Neural cell (in vitro differentiated cells): ENCODE measurements around the gene BAHD1. TPM values are rescaled to one million over a fixed set of nuclear protein-coding genes. Genes with fewer than 3 reads are reported as not detected.

Experiments used
- H2AFZ ChIP-seq: fragments of 200-600, 300-800 bp; sonication (generic), shearing (Covaris generic); 2 replicates; pipeline ENCODE4 v1.6.0; 2014; ENCODE audit warnings: low read depth, mild to moderate bottlenecking, antibody characterized with exemption, low read length, moderate library complexity
- H3F3A ChIP-seq: fragments of 200-600 bp; shearing (Covaris generic); 2 replicates; pipeline ENCODE4 v1.6.1; 2016; ENCODE audit warnings: mild to moderate bottlenecking, moderate library complexity, mixed read lengths, antibody characterized with exemption, low read length; ENCODE audit not compliant: insufficient read depth, poor library complexity, severe bottlenecking
- H3K27ac ChIP-seq: fragments of 200-600, 300-800 bp; sonication (generic), shearing (Covaris generic); 2 replicates; pipeline ENCODE4 v1.5.1; 2014; ENCODE audit warnings: mild to moderate bottlenecking, low read length, moderate library complexity
- H3K27me3 ChIP-seq: fragments of 300-800, 200-600 bp; sonication (generic), shearing (Covaris generic); 2 replicates; pipeline ENCODE4 v1.6.0; 2014; ENCODE audit warnings: mild to moderate bottlenecking, low read depth, low read length, moderate library complexity; ENCODE audit not compliant: insufficient read depth
- H3K36me3 ChIP-seq: fragments of 300-800, 200-600 bp; sonication (generic), shearing (Covaris generic); 2 replicates; pipeline ENCODE4 v1.5.1; 2014; ENCODE audit warnings: mild to moderate bottlenecking, antibody characterized with exemption, low read length, moderate library complexity; ENCODE audit not compliant: insufficient read depth
- H3K4me2 ChIP-seq: fragments of 300-800, 200-600 bp; sonication (generic), shearing (Covaris generic); 2 replicates; pipeline ENCODE4 v1.6.0; 2014; ENCODE audit warnings: mild to moderate bottlenecking, low read length
- H3K4me3 ChIP-seq: fragments of 300-800, 200-600 bp; sonication (generic), shearing (Covaris generic); 2 replicates; pipeline ENCODE4 v1.5.1; 2014; ENCODE audit warnings: mild to moderate bottlenecking, low read length, moderate library complexity
- H3K79me2 ChIP-seq: fragments of 200-600 bp; shearing (Covaris generic); replicated peaks from 2 replicates; pipeline ENCODE4 v1.6.0; 2014; ENCODE audit warnings: mild to moderate bottlenecking, low read length, moderate library complexity; ENCODE audit not compliant: insufficient read depth
- H3K9ac ChIP-seq: fragments of 300-800, 200-600 bp; sonication (generic), shearing (Covaris generic); 2 replicates; pipeline ENCODE4 v1.6.1; 2016; ENCODE audit warnings: mild to moderate bottlenecking, low read length, mixed read lengths
- H3K9me2 ChIP-seq: fragments of 200-600 bp; shearing (Covaris generic); 2 replicates; pipeline ENCODE4 v1.6.1; 2016; ENCODE audit warnings: mild to moderate bottlenecking, low read length, mixed read lengths; ENCODE audit not compliant: insufficient read depth
- H3K9me3 ChIP-seq: fragments of 200-600, 300-800 bp; sonication (generic), shearing (Covaris generic); 2 replicates; pipeline ENCODE4 v1.6.1; 2016; ENCODE audit warnings: mild to moderate bottlenecking, mixed run types, low read length, moderate library complexity, mixed read lengths
- H4K20me1 ChIP-seq: fragments of 200-600 bp; shearing (Covaris generic); 2 replicates; pipeline ENCODE4 v1.6.1; 2016; ENCODE audit warnings: mild to moderate bottlenecking, mixed run types; ENCODE audit not compliant: insufficient read depth
- EP300 ChIP-seq: fragments of 450-650 bp; conservative IDR thresholded peaks from 2 replicates; pipeline ENCODE4 v1.6.1; 2014; ENCODE audit warnings: antibody characterized with exemption, mild to moderate bottlenecking, moderate library complexity; ENCODE audit not compliant: poor library complexity, severe bottlenecking
- EZH2 ChIP-seq: fragments of 200-600, 300-800 bp; shearing (Covaris generic), sonication (generic); IDR thresholded peaks from 2 replicates; pipeline ENCODE4 v1.6.1; 2014; ENCODE audit warnings: antibody characterized with exemption, low read length, borderline replicate concordance, mild to moderate bottlenecking; ENCODE audit not compliant: insufficient read depth, poor library complexity, severe bottlenecking
- MXI1 ChIP-seq: fragments of 450-650 bp; conservative IDR thresholded peaks from 2 replicates; pipeline ENCODE4 v1.6.1; 2014; ENCODE audit warnings: antibody characterized with exemption, mild to moderate bottlenecking; ENCODE audit not compliant: poor library complexity, severe bottlenecking
- POLR2AphosphoS5 ChIP-seq: IDR thresholded peaks from 2 replicates; pipeline ENCODE4 v1.6.1; 2012
- RAD21 ChIP-seq: fragments of 450-650 bp; conservative IDR thresholded peaks from 2 replicates; pipeline ENCODE4 v1.6.1; 2014; ENCODE audit warnings: antibody characterized with exemption, mild to moderate bottlenecking, moderate library complexity
- SMC3 ChIP-seq: fragments of 450-650 bp; conservative IDR thresholded peaks from 2 replicates; pipeline ENCODE4 v1.6.1; 2014; ENCODE audit warnings: antibody characterized with exemption, mild to moderate bottlenecking, moderate library complexity; ENCODE audit not compliant: poor library complexity
- TAF1 ChIP-seq: IDR thresholded peaks from 2 replicates; pipeline ENCODE4 v1.6.1; 2012; ENCODE audit warnings: low read depth
- polyA plus RNA-seq: library from polyadenylated mRNA; depleted of rRNA; stranded (reverse); fragments of >200 nt; gene quantifications from 2 replicates; pipeline ENCODE4 v1.2.3, GENCODE V29; 2014
- TF ChIP-seq, protein P1 (sequence below): fragments of 450-650 bp; IDR thresholded peaks from 2 replicates; pipeline ENCODE4 v1.5.1; 2014; ENCODE audit warnings: antibody characterized with exemption, mild to moderate bottlenecking, moderate library complexity; ENCODE audit not compliant: poor library complexity, severe bottlenecking
- TF ChIP-seq, protein P2 (sequence below): IDR thresholded peaks from 2 replicates; pipeline ENCODE4 v1.6.1; 2012; ENCODE audit warnings: borderline replicate concordance

The BAHD1 gene
- polyA plus RNA-seq, 1 donor from 2014 or later: 22.8 TPM

DNA sequence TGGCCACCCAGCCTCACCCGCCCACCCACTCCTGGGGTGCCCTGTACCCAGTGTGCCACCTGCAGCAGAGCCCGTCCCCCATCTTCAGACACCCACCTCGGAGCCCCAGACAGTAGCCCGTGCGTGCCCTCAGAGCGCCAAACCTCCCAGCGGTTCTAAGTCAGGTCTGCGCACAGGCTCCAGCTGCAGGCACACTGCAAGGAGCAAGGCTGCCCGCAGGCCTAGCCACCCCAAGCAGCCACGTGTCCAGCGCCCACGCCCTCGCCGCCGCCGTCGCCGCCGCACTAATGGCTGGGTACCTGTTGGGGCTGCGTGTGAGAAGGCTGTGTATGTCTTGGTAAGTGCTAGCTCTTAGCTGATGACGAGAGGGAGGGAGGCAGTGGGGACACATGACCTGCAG lies 21.2 kb downstream of the BAHD1 start:
- Histone ChIP-seq H3K9ac (no peak overlapping the region), H3K9me3 (no peaks in the 10 kb centered on the region), H3K36me3 (no peaks in the 10 kb centered on the region), H3K79me2 (no peaks in the 10 kb centered on the region), H3F3A (no peaks in the 10 kb centered on the region), H3K9me2 (no peaks in the 10 kb centered on the region), H3K27me3 (no peaks in the 10 kb centered on the region), H4K20me1 (no peaks in the 10 kb centered on the region), H2AFZ (no peak overlapping the region), H3K4me3 (no peak overlapping the region), H3K4me2 (no peak overlapping the region), H3K27ac (no peak overlapping the region)
- TF ChIP-seq EP300: no peak
- TF ChIP-seq, protein P1, sequence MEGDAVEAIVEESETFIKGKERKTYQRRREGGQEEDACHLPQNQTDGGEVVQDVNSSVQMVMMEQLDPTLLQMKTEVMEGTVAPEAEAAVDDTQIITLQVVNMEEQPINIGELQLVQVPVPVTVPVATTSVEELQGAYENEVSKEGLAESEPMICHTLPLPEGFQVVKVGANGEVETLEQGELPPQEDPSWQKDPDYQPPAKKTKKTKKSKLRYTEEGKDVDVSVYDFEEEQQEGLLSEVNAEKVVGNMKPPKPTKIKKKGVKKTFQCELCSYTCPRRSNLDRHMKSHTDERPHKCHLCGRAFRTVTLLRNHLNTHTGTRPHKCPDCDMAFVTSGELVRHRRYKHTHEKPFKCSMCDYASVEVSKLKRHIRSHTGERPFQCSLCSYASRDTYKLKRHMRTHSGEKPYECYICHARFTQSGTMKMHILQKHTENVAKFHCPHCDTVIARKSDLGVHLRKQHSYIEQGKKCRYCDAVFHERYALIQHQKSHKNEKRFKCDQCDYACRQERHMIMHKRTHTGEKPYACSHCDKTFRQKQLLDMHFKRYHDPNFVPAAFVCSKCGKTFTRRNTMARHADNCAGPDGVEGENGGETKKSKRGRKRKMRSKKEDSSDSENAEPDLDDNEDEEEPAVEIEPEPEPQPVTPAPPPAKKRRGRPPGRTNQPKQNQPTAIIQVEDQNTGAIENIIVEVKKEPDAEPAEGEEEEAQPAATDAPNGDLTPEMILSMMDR: no peak
- TF ChIP-seq, protein P2, sequence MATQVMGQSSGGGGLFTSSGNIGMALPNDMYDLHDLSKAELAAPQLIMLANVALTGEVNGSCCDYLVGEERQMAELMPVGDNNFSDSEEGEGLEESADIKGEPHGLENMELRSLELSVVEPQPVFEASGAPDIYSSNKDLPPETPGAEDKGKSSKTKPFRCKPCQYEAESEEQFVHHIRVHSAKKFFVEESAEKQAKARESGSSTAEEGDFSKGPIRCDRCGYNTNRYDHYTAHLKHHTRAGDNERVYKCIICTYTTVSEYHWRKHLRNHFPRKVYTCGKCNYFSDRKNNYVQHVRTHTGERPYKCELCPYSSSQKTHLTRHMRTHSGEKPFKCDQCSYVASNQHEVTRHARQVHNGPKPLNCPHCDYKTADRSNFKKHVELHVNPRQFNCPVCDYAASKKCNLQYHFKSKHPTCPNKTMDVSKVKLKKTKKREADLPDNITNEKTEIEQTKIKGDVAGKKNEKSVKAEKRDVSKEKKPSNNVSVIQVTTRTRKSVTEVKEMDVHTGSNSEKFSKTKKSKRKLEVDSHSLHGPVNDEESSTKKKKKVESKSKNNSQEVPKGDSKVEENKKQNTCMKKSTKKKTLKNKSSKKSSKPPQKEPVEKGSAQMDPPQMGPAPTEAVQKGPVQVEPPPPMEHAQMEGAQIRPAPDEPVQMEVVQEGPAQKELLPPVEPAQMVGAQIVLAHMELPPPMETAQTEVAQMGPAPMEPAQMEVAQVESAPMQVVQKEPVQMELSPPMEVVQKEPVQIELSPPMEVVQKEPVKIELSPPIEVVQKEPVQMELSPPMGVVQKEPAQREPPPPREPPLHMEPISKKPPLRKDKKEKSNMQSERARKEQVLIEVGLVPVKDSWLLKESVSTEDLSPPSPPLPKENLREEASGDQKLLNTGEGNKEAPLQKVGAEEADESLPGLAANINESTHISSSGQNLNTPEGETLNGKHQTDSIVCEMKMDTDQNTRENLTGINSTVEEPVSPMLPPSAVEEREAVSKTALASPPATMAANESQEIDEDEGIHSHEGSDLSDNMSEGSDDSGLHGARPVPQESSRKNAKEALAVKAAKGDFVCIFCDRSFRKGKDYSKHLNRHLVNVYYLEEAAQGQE: no peak

DNA sequence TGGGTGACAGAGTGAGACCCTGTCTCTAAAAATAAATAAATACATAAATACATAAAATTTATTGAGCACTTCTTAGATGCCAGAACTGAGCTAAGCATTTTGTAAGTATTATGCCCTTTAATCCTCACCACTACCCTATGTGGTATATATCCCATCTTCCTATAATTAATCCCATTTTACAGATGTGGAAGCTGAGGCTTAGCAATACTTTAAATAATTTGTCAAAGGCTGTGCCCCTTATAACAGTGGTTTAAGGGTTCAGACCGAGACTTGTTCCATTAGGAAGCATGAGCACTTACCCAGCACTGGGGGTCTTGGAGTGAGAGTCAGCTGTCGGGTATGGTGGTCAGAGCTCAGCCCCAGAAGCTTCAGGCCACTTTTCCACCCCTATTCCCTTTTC lies 22.5 kb downstream of the BAHD1 start:
- no peak overlapping the region for H2AFZ ChIP-seq
- H3K27me3 ChIP-seq: no peaks in the 10 kb centered on the region
- H4K20me1 ChIP-seq: no peaks in the 10 kb centered on the region
- H3K79me2 ChIP-seq: no peaks in the 10 kb centered on the region
- H3K4me2 ChIP-seq: no peak overlapping the region
- no peak overlapping the region for H3K4me3 ChIP-seq
- no peaks in the 10 kb centered on the region for H3K9me2 ChIP-seq
- no peaks in the 10 kb centered on the region for H3K9me3 ChIP-seq
- H3K27ac ChIP-seq: no peak overlapping the region
- H3K9ac ChIP-seq: no peak overlapping the region
- TF ChIP-seq, protein P2: no peak
- no peak for TF ChIP-seq EZH2
- no peak for TF ChIP-seq SMC3
- TF ChIP-seq POLR2AphosphoS5: no peak
- no peak for TF ChIP-seq MXI1
- no peak for TF ChIP-seq TAF1
- no peak for TF ChIP-seq EP300
- TF ChIP-seq, protein P1: no peak
- no peak for TF ChIP-seq RAD21
- H3K36me3 ChIP-seq: no peaks in the 10 kb centered on the region
- H3F3A ChIP-seq: no peaks in the 10 kb centered on the region
